Naive thymus-derived CD4-positive, alpha-beta T cell (primary cell): ENCODE results near the gene ACSF3. TPM values are rescaled to one million over a fixed set of nuclear protein-coding genes. Genes with fewer than 3 reads are reported as not detected.
A peak's percentile ranks its signal among the peaks of the same experiment; 100 is the strongest.

Experiments used
- ATAC-seq: fragments of 150-1000 bp; cut with Tn5 transposase; 2 replicates; pipeline ENCODE4 v1.10.0; 2021; ENCODE audit warnings: mild to moderate bottlenecking, moderate library complexity
- CTCF ChIA-PET: fragments of 350-600 bp; sonication (Branson Sonifier 250); formaldehyde crosslinking; loops from one replicate; lab custom pipeline; 2021; ENCODE audit warnings: antibody characterized with exemption; lab: Charles Lee
- POLR2A ChIA-PET: fragments of 350-600 bp; sonication (Branson Sonifier 250); formaldehyde crosslinking; loops from one replicate; lab custom pipeline; 2021; ENCODE audit warnings: antibody characterized with exemption, inconsistent platforms; lab: Charles Lee
- DNase-seq, 9 donors: peaks; one replicate each; pipeline versions ENCODE4 v3.0.0 to v3.0.0-alpha.2; 2020 to 2022; ENCODE audit warnings: mixed read lengths in 1 of 9
- H3K27ac ChIP-seq: one replicate; pipeline ENCODE4 v1.7.0; 2013; ENCODE audit warnings: mild to moderate bottlenecking, low read depth, low read length, moderate library complexity
- H3K27me3 ChIP-seq, 2 donors: one replicate each; pipeline ENCODE4 v1.7.0; 2013; ENCODE audit warnings: low read length in 2 of 2, mild to moderate bottlenecking in 2 of 2, moderate library complexity in 2 of 2; ENCODE audit not compliant: control insufficient read depth in 2 of 2, insufficient read depth in 2 of 2
- H3K36me3 ChIP-seq, 3 experiments: 1 replicate in 2 of 3; 2 replicates in 1 of 3; pipeline ENCODE4 v1.7.0; 2013; ENCODE audit warnings: low read length in 3 of 3, mild to moderate bottlenecking in 3 of 3, moderate library complexity in 1 of 3; ENCODE audit not compliant: insufficient read depth in 3 of 3, control insufficient read depth in 2 of 3
- H3K4me1 ChIP-seq, 2 donors: one replicate each; pipeline ENCODE4 v1.7.0; 2013; ENCODE audit warnings: low read length in 2 of 2, mild to moderate bottlenecking in 2 of 2, moderate library complexity in 1 of 2; ENCODE audit not compliant: control insufficient read depth in 2 of 2, insufficient read depth in 2 of 2
- H3K4me3 ChIP-seq: 2 replicates; pipeline ENCODE4 v1.7.0; 2013; ENCODE audit warnings: mild to moderate bottlenecking, low read length
- H3K9me3 ChIP-seq, 3 experiments: 1 replicate in 2 of 3; 2 replicates in 1 of 3; pipeline ENCODE4 v1.7.0; 2013; ENCODE audit warnings: low read length in 3 of 3; ENCODE audit not compliant: control insufficient read depth in 2 of 3
- H3K27ac Mint-ChIP-seq, 9 donors: one replicate each; pipeline ENCODE4 v1.8.0; 2020 to 2022; ENCODE audit warnings: mixed read lengths in 9 of 9, mild to moderate bottlenecking in 8 of 9, moderate library complexity in 5 of 9, inconsistent platforms in 2 of 9
- H3K27me3 Mint-ChIP-seq, 5 donors: one replicate each; pipeline ENCODE4 v1.8.0; 2021 to 2022; ENCODE audit warnings: mixed read lengths in 5 of 5, mild to moderate bottlenecking in 1 of 5
- H3K36me3 Mint-ChIP-seq, 5 donors: one replicate each; pipeline ENCODE4 v1.8.0; 2020 to 2022; ENCODE audit warnings: mixed read lengths in 5 of 5, mild to moderate bottlenecking in 3 of 5, inconsistent platforms in 1 of 5
- H3K4me1 Mint-ChIP-seq, 7 donors: one replicate each; pipeline ENCODE4 v1.8.0; 2020 to 2022; ENCODE audit warnings: mixed read lengths in 7 of 7, mild to moderate bottlenecking in 3 of 7, inconsistent platforms in 1 of 7
- H3K4me3 Mint-ChIP-seq, 10 donors: one replicate each; pipeline ENCODE4 v1.8.0; 2020 to 2022; ENCODE audit warnings: mild to moderate bottlenecking in 10 of 10, mixed read lengths in 10 of 10, moderate library complexity in 6 of 10, inconsistent platforms in 2 of 10
- H3K9me3 Mint-ChIP-seq, 11 donors: one replicate each; pipeline ENCODE4 v1.8.0; 2020 to 2022; ENCODE audit warnings: mixed read lengths in 11 of 11, mild to moderate bottlenecking in 4 of 11, inconsistent platforms in 1 of 11, moderate library complexity in 1 of 11
- intact Hi-C, 2 donors: fragments of 100-400 bp; cut with micrococcal nuclease; formaldehyde crosslinking; loops; one replicate each; pipeline ENCODE4 v1.15.1; 2023
- polyA plus RNA-seq, 2 donors: library from polyadenylated mRNA; unstranded; fragments of 300-500 nt; fragmentation: Illumina TruSeq; gene quantifications; one replicate each; pipeline ENCODE4 v1.2.3, GENCODE V29; 2021
- total RNA-seq, 6 experiments: library from RNA in 5 of 6; stranded (reverse) in 5 of 6; gene quantifications; 1 replicate in 5 of 6; 2 replicates in 1 of 6; pipeline ENCODE4 v1.2.3 and lab custom pipeline; 2021 to 2026

ACSF3 gene
- total and polyA plus RNA-seq, 7 experiments from 2014 or later = 26.2 to 84.1 (median 68.5) TPM

GRCh38 chr16:89138513-89138795 is 44.8 kb downstream of the ACSF3 start:
- H3K27me3 Mint-ChIP-seq = no peaks in the 10 kb centered on the region
- H3K9me3 Mint-ChIP-seq = no peaks in the 10 kb centered on the region
- POLR2A ChIA-PET = no interaction called here
- CTCF ChIA-PET = no interaction called here
- H3K4me3 Mint-ChIP-seq = no peak overlapping the region
- Histone ChIP-seq H3K27ac (no peak overlapping the region), H3K4me3 (no peak overlapping the region), H3K4me1 (no peaks in the 10 kb centered on the region), H3K9me3 (no peaks in the 10 kb centered on the region), H3K27me3 (no peaks in the 10 kb centered on the region), H3K36me3 (peaks cover 0 to 91% (median 13%) of the 10 kb centered on the region in 3 experiments)
- no peak overlapping the region for H3K27ac Mint-ChIP-seq
- no peak for ATAC-seq
- H3K36me3 Mint-ChIP-seq = peaks cover 3 to 32% (median 13%) of the 10 kb centered on the region in 5 donors
- H3K4me1 Mint-ChIP-seq = peaks cover 0 to 10% (median 4%) of the 10 kb centered on the region in 7 donors
- DNase-seq = no peak
- intact Hi-C loops = no loop called here

- H3K4me3 ChIP-seq = no peak overlapping the region
- POLR2A ChIA-PET = no interaction called here
- no peaks in the 10 kb centered on the region for H3K9me3 Mint-ChIP-seq
- CTCF ChIA-PET = no interaction called here
- H3K4me1 Mint-ChIP-seq = peaks cover 0 to 10% (median 4%) of the 10 kb centered on the region in 7 donors
- intact Hi-C loops = no loop called here
- H3K4me1 ChIP-seq = no peaks in the 10 kb centered on the region
- H3K9me3 ChIP-seq = no peaks in the 10 kb centered on the region
- peaks cover 0 to 91% (median 8%) of the 10 kb centered on the region in 3 experiments for H3K36me3 ChIP-seq
- no peak overlapping the region for H3K4me3 Mint-ChIP-seq
- H3K27ac ChIP-seq = no peak overlapping the region
- H3K36me3 Mint-ChIP-seq = peaks cover 3 to 27% (median 10%) of the 10 kb centered on the region in 5 donors
- H3K27ac Mint-ChIP-seq = no peak overlapping the region
- ATAC-seq (no peak), DNase-seq (no peak)
- no peaks in the 10 kb centered on the region for H3K27me3 Mint-ChIP-seq
- no peaks in the 10 kb centered on the region for H3K27me3 ChIP-seq
Observed at GRCh38 chr16:89138843-89139520, 45.3 kb downstream of the ACSF3 start.

DNA sequence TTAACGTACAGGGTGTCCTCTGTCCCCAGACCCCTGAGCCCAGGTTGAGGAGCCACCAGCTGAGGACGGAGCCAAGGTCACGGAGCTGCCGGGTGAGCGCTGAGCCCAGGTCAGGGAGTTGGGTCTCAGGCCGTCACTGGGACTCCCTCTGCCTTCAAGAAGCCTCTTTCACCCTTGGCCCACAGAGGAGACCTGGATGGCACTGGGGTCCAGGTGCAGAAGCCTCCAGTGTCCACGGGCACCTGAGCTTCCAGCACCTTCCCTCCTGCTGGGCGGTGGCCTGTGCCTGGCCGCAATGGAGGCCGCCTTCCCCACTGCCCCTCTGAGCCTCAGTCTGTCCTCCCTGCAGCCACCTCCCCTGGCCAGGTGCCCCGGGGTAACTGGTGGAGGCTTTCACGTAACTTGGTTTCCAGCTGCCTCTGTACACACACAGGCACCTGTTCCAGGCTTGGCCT is 46.3 kb downstream of the ACSF3 start:
- CTCF ChIA-PET = no interaction called here
- Mint-ChIP-seq H3K9me3 (no peaks in the 10 kb centered on the region), H3K27ac (no peak overlapping the region), H3K36me3 (peaks cover 0 to 18% (median 1%) of the 10 kb centered on the region in 5 donors), H3K27me3 (no peaks in the 10 kb centered on the region), H3K4me1 (peaks cover 0 to 10% (median under 1%) of the 10 kb centered on the region in 7 donors), H3K4me3 (no peak overlapping the region)
- H3K4me3 ChIP-seq = no peak overlapping the region
- DNase-seq (no peak), ATAC-seq (no peak)
- H3K4me1 ChIP-seq = no peaks in the 10 kb centered on the region
- no peak overlapping the region for H3K27ac ChIP-seq
- POLR2A ChIA-PET = no interaction called here
- intact Hi-C loops = no loop called here
- H3K36me3 ChIP-seq = peaks cover 0 to 91% (median 8%) of the 10 kb centered on the region in 3 experiments
- no peaks in the 10 kb centered on the region for H3K9me3 ChIP-seq
- no peaks in the 10 kb centered on the region for H3K27me3 ChIP-seq

- ChIA-PET CTCF (no interaction called here), POLR2A (no interaction called here)
- peaks cover 0 to 91% (median 9%) of the 10 kb centered on the region in 3 experiments for H3K36me3 ChIP-seq
- H3K9me3 ChIP-seq = no peaks in the 10 kb centered on the region
- intact Hi-C loops = no loop called here
- H3K4me1 ChIP-seq = no peaks in the 10 kb centered on the region
- Mint-ChIP-seq H3K27me3 (no peaks in the 10 kb centered on the region), H3K4me1 (peaks cover 0 to 10% (median 0%) of the 10 kb centered on the region in 7 donors), H3K36me3 (peaks cover 0 to 17% (median 0%) of the 10 kb centered on the region in 5 donors), H3K4me3 (no peak overlapping the region), H3K27ac (no peak overlapping the region), H3K9me3 (no peaks in the 10 kb centered on the region)
- DNase-seq = no peak
- ATAC-seq = no peak
- no peaks in the 10 kb centered on the region for H3K27me3 ChIP-seq
- H3K4me3 ChIP-seq = no peak overlapping the region
- no peak overlapping the region for H3K27ac ChIP-seq
Observed at GRCh38 chr16:89140401-89140800, 46.7 kb downstream of the ACSF3 start.

DNA sequence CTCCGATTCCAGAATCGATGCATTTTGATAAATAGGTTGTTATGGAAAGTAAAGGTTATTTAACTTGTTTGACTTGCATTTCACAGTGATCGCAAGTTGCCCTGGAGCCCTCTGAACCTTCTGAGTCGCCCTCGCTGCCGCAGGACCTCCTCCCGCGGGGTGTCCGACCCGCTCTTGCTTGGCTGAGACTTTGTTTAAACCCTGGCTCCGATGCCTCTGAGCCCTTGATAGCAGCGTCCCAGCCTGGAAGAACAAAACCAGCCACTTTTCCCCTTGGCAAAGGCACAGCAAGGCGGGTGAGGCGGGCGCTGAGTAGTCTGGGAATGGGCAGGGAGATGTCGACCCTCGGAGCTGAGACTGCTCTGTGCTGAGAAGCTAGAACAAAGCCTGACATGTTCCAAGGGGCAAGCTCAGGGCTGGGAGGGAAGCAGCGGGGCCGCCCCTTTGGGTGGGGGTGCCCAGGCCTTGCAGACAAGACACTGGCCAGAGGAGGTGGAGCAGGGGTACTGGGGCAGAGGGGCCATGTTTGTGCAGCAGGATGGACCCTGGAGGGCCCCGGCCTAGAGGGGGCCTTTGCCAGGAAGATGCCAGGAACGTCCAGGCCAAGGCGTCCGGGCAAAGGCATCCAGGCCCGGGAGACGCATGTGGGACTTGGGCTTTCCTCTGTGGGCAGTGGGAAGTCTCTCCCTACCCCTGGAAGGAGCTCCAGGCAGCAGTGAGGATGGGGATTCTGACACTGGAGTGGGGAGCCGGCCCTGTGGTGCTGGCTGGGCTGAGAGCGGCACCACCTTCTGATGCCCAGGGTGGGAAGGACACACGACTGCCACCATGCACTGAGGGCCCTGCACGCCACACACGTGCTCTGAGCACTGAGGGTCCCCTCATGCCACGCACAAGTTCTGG is 47.6 kb downstream of the ACSF3 start:
- CTCF ChIA-PET = no interaction called here
- peaks cover 0 to 12% (median 0%) of the 10 kb centered on the region in 5 donors for H3K36me3 Mint-ChIP-seq
- peaks cover 0 to 91% (median 13%) of the 10 kb centered on the region in 3 experiments for H3K36me3 ChIP-seq
- H3K4me1 Mint-ChIP-seq = peaks cover 0 to 3% (median 0%) of the 10 kb centered on the region in 7 donors
- H3K27ac Mint-ChIP-seq = no peak overlapping the region
- no peak overlapping the region for H3K27ac ChIP-seq
- no peaks in the 10 kb centered on the region for H3K27me3 ChIP-seq
- H3K4me3 Mint-ChIP-seq = no peak overlapping the region
- H3K4me3 ChIP-seq = no peak overlapping the region
- ATAC-seq (no peak), DNase-seq (no peak)
- no peaks in the 10 kb centered on the region for H3K9me3 Mint-ChIP-seq
- no peaks in the 10 kb centered on the region for H3K9me3 ChIP-seq
- H3K27me3 Mint-ChIP-seq = no peaks in the 10 kb centered on the region
- intact Hi-C loops = no loop called here
- POLR2A ChIA-PET = no interaction called here
- H3K4me1 ChIP-seq = no peaks in the 10 kb centered on the region

GRCh38 chr16:89141884-89142267 is 48.2 kb downstream of the ACSF3 start:
- no peak for ATAC-seq
- H3K9me3 ChIP-seq = no peaks in the 10 kb centered on the region
- peaks cover 0 to 2% (median 0%) of the 10 kb centered on the region in 11 donors for H3K9me3 Mint-ChIP-seq
- H3K27me3 ChIP-seq = no peaks in the 10 kb centered on the region
- peak overlapping the region in 1 of 9 donors; percentile 72 for H3K27ac Mint-ChIP-seq
- no peak overlapping the region for H3K4me3 Mint-ChIP-seq
- H3K4me3 ChIP-seq = no peak overlapping the region
- no peak for DNase-seq
- ChIA-PET POLR2A (no interaction called here), CTCF (no interaction called here)
- H3K27me3 Mint-ChIP-seq = no peaks in the 10 kb centered on the region
- H3K4me1 ChIP-seq = no peaks in the 10 kb centered on the region
- peaks cover 0 to 17% (median 0%) of the 10 kb centered on the region in 5 donors for H3K36me3 Mint-ChIP-seq
- H3K4me1 Mint-ChIP-seq = peaks cover 0 to 4% (median 0%) of the 10 kb centered on the region in 7 donors
- H3K36me3 ChIP-seq = peaks cover 0 to 91% (median 16%) of the 10 kb centered on the region in 3 experiments
- H3K27ac ChIP-seq = no peak overlapping the region
- intact Hi-C loops = no loop called here
